H1 (cell line): ENCODE data around the gene PCDHGA7. TPM values are rescaled to one million over a fixed set of nuclear protein-coding genes. Genes with fewer than 3 reads are reported as not detected.

Source experiments
- CTCF ChIA-PET: fragments of 300-600 bp; sonication (Branson Sonifier 250); formaldehyde crosslinking; loops from one replicate; lab custom pipeline; 2021; ENCODE audit not compliant: partially characterized antibody; lab: Charles Lee
- POLR2A ChIA-PET: fragments of 300-600 bp; sonication (Branson Sonifier 250); formaldehyde crosslinking; loops from one replicate; lab custom pipeline; 2021; ENCODE audit warnings: inconsistent platforms; ENCODE audit not compliant: partially characterized antibody; lab: Charles Lee
- DNase-seq, 2 experiments: peaks; one replicate each; pipeline versions ENCODE4 v3.0.0 to v3.0.0-alpha.2; 2010 to 2022; ENCODE audit warnings: low spot score in 2 of 2, low read depth in 1 of 2, mixed read lengths in 1 of 2
- FAIRE-seq: peaks from 2 replicates; lab custom pipeline; 2011; peaks lifted over from hg19 to GRCh38; lab: Jason Lieb, UNC
- H2AFZ ChIP-seq: 2 replicates; pipeline ENCODE4 v1.8.1; 2012; ENCODE audit warnings: low read length, inconsistent platforms
- H2AK5ac ChIP-seq: 2 replicates; pipeline ENCODE4 v1.6.1; 2013; ENCODE audit warnings: low read depth, low read length
- H2BK120ac ChIP-seq: replicated peaks from 2 replicates; pipeline ENCODE3; 2013; ENCODE audit warnings: low read depth, low read length, inconsistent platforms
- H2BK12ac ChIP-seq: 2 replicates; pipeline ENCODE4 v1.6.1; 2013; ENCODE audit warnings: low read depth, low read length
- H2BK15ac ChIP-seq: 2 replicates; pipeline ENCODE4 v1.6.1; 2013; ENCODE audit warnings: low read length
- H2BK20ac ChIP-seq: 2 replicates; pipeline ENCODE4 v1.6.1; 2013; ENCODE audit warnings: low read length
- H2BK5ac ChIP-seq: 2 replicates; pipeline ENCODE4 v1.6.1; 2013; ENCODE audit warnings: low read depth, low read length
- H3K14ac ChIP-seq: 2 replicates; pipeline ENCODE4 v1.6.1; 2013; ENCODE audit warnings: inconsistent platforms; ENCODE audit not compliant: insufficient read length
- H3K18ac ChIP-seq: 2 replicates; pipeline ENCODE4 v1.6.1; 2013; ENCODE audit warnings: low read length; ENCODE audit errors: extremely low read depth
- H3K23ac ChIP-seq: 2 replicates; pipeline ENCODE4 v1.6.1; 2013; ENCODE audit warnings: inconsistent platforms; ENCODE audit not compliant: insufficient read length
- H3K23me2 ChIP-seq: 2 replicates; pipeline ENCODE4 v1.6.1; 2013; ENCODE audit warnings: low read depth, low read length
- H3K27ac ChIP-seq: 2 replicates; pipeline ENCODE4 v1.6.1; 2011; ENCODE audit warnings: low read depth, low read length, inconsistent platforms
- H3K27me3 ChIP-seq, 4 experiments: replicated peaks in 1 of 4; 1 replicate in 1 of 4; 2 replicates in 3 of 4; pipeline versions ENCODE4 v1.6.1 to v1.8.1; 2011 to 2013; ENCODE audit warnings: low read length in 3 of 4, mild to moderate bottlenecking in 3 of 4, inconsistent platforms in 2 of 4, mixed read lengths in 2 of 4, moderate library complexity in 1 of 4; ENCODE audit not compliant: control insufficient read depth in 3 of 4, insufficient read depth in 3 of 4; ENCODE audit errors: extremely low read depth in 1 of 4
- H3K36me3 ChIP-seq, 4 experiments: 2 replicates each; pipeline versions ENCODE4 v1.6.1 to v1.8.1; 2011 to 2013; ENCODE audit warnings: mild to moderate bottlenecking in 4 of 4, low read length in 3 of 4, moderate library complexity in 2 of 4, control low read depth in 1 of 4, inconsistent platforms in 1 of 4; ENCODE audit not compliant: insufficient read depth in 4 of 4, control insufficient read depth in 2 of 4
- H3K4ac ChIP-seq: replicated peaks from 2 replicates; pipeline ENCODE3; 2013; ENCODE audit warnings: low read length, low read depth, mixed read lengths, inconsistent platforms; ENCODE audit not compliant: insufficient read length
- H3K4me1 ChIP-seq, 4 experiments: replicated peaks in 1 of 4; 1 replicate in 1 of 4; 2 replicates in 3 of 4; pipeline versions ENCODE4 v1.6.1 to v1.8.1; 2011 to 2013; ENCODE audit warnings: low read length in 3 of 4, inconsistent platforms in 2 of 4, mixed read lengths in 1 of 4; ENCODE audit not compliant: insufficient read depth in 4 of 4, control insufficient read depth in 3 of 4
- H3K4me2 ChIP-seq, 2 experiments: 2 replicates each; pipeline versions ENCODE4 v1.6.1 to v1.8.1; 2011 to 2013; ENCODE audit warnings: low read depth in 2 of 2, low read length in 2 of 2, control low read depth in 1 of 2, inconsistent platforms in 1 of 2, mild to moderate bottlenecking in 1 of 2; ENCODE audit not compliant: insufficient read depth in 1 of 2
- H3K4me3 ChIP-seq, 4 experiments: fragments of 200-600, 300-600 bp in 1 of 4; sonication (generic), shearing (Covaris generic), sonication (Bioruptor Twin) in 1 of 4; 2 replicates each; pipeline versions ENCODE4 v1.5.1 to v1.8.1; 2011 to 2016; ENCODE audit warnings: low read length in 4 of 4, low read depth in 3 of 4, control low read depth in 2 of 4, inconsistent platforms in 2 of 4, mild to moderate bottlenecking in 2 of 4, mixed read lengths in 1 of 4, moderate library complexity in 1 of 4; ENCODE audit not compliant: insufficient read depth in 2 of 4; ENCODE audit errors: extremely low read depth in 1 of 4
- H3K56ac ChIP-seq: replicated peaks from 2 replicates; pipeline ENCODE3; 2013; ENCODE audit warnings: low read depth, mild to moderate bottlenecking, mixed read lengths, low read length, inconsistent platforms; ENCODE audit not compliant: insufficient read length
- H3K79me1 ChIP-seq: 2 replicates; pipeline ENCODE4 v1.6.1; 2013; ENCODE audit warnings: low read depth, low read length, control low read depth
- H3K79me2 ChIP-seq, 2 experiments: 2 replicates each; pipeline versions ENCODE4 v1.6.1 to v1.8.1; 2012 to 2013; ENCODE audit warnings: low read length in 2 of 2, mild to moderate bottlenecking in 2 of 2, inconsistent platforms in 1 of 2; ENCODE audit not compliant: insufficient read depth in 2 of 2, control insufficient read depth in 1 of 2
- H3K9ac ChIP-seq, 4 experiments: replicated peaks in 1 of 4; 1 replicate in 1 of 4; 2 replicates in 3 of 4; pipeline versions ENCODE4 v1.6.1 to v1.8.1; 2011 to 2013; ENCODE audit warnings: low read depth in 3 of 4, low read length in 3 of 4, control low read depth in 2 of 4, mild to moderate bottlenecking in 2 of 4, moderate library complexity in 2 of 4, inconsistent platforms in 1 of 4; ENCODE audit errors: extremely low read depth in 1 of 4
- H3K9me3 ChIP-seq, 2 experiments: 2 replicates each; pipeline versions ENCODE4 v1.6.1 to v1.8.1; 2012 to 2013; ENCODE audit warnings: mild to moderate bottlenecking in 2 of 2, moderate library complexity in 2 of 2, control low read depth in 1 of 2, inconsistent platforms in 1 of 2, low read depth in 1 of 2, low read length in 1 of 2, mixed read lengths in 1 of 2; ENCODE audit not compliant: insufficient read depth in 2 of 2
- H4K20me1 ChIP-seq, 2 experiments: replicated peaks in 1 of 2; 2 replicates each; pipeline versions ENCODE3 to v1.8.1; 2011 to 2013; ENCODE audit warnings: inconsistent platforms in 2 of 2, low read length in 2 of 2, mild to moderate bottlenecking in 1 of 2; ENCODE audit not compliant: insufficient read depth in 2 of 2, control insufficient read depth in 1 of 2
- H4K5ac ChIP-seq: 2 replicates; pipeline ENCODE4 v1.6.1; 2013; ENCODE audit warnings: low read length, low read depth, mixed read lengths, inconsistent platforms; ENCODE audit not compliant: insufficient read length
- H4K8ac ChIP-seq: 2 replicates; pipeline ENCODE4 v1.8.0; 2013; ENCODE audit warnings: mild to moderate bottlenecking, moderate library complexity, low read length, inconsistent platforms; ENCODE audit not compliant: insufficient read depth; ENCODE audit errors: extremely low read depth
- H4K91ac ChIP-seq: replicated peaks from 2 replicates; pipeline ENCODE3; 2013; ENCODE audit warnings: low read length, mixed read lengths, inconsistent platforms; ENCODE audit not compliant: insufficient read length
- POU5F1 ChIP-seq: IDR thresholded peaks from 2 replicates; pipeline ENCODE4 v1.6.1; 2011; ENCODE audit warnings: low read depth, mild to moderate bottlenecking, low read length, moderate library complexity
- WGBS, 2 experiments: shearing (Covaris generic) in 1 of 2; methylation state at CpG; one replicate each; pipeline versions ENCODE4 v1.1.6 to v1.1.7; 2013 to 2015; ENCODE audit warnings: low lambda C conversion rate in 2 of 2, mixed read lengths in 2 of 2, inconsistent platforms in 1 of 2, low coverage in 1 of 2, missing lambda C conversion rate in 1 of 2; ENCODE audit not compliant: insufficient replicate concordance in 2 of 2, insufficient coverage in 1 of 2, insufficient read length in 1 of 2; ENCODE audit errors: extremely low coverage in 1 of 2, missing lambda C conversion rate in 1 of 2; 5-methylcytosine and 5-hydroxymethylcytosine counted together
- polyA plus RNA-seq, 7 experiments: library from polyadenylated mRNA; depleted of rRNA in 3 of 7; stranded (reverse) in 5 of 7; unstranded in 2 of 7; fragments of >200 nt in 5 of 7; fragments of 200-250 nt in 2 of 7; gene quantifications; 1 replicate in 5 of 7; 2 replicates in 1 of 7; 4 replicates in 1 of 7; pipeline versions ENCODE4 v1.2.1 to v1.2.3, GENCODE V29; 2011 to 2013; ENCODE audit warnings: missing spikeins in 2 of 7, mixed read lengths in 2 of 7
- total RNA-seq: library from RNA; stranded (reverse); fragmentation: NEBNext Ultra II Directional; extraction: Animal tissue kit (Norgen Biotek cat#: 25700); gene quantifications from 2 replicates; pipeline ENCODE4 v1.2.1, GENCODE V29; 2021
- TF ChIP-seq, protein P1 (sequence below): IDR thresholded peaks from 2 replicates; pipeline ENCODE4 v1.6.1; 2012; ENCODE audit warnings: inconsistent platforms

PCDHGA7 gene
- total and polyA plus RNA-seq, 2 of the 8 experiments (the other 6 are each of a cell fraction or from before 2014, with no cell fraction given), result 0.39 to 1.1 TPM

- Histone ChIP-seq H3K27ac (no peak overlapping the region), H3K4me2 (no peak overlapping the region), H3K27me3 (no peaks in the 10 kb centered on the region), H3K9ac (no peak overlapping the region), H3K79me1 (no peaks in the 10 kb centered on the region), H4K5ac (no peak overlapping the region), H3K4me3 (no peak overlapping the region), H4K20me1 (no peaks in the 10 kb centered on the region), H2BK120ac (no peak overlapping the region), H2AK5ac (no peak overlapping the region), H3K4me1 (peaks cover 0 to 5% (median under 1%) of the 10 kb centered on the region in 4 experiments; a peak in 1 of 7 replicates), H3K56ac (no peak overlapping the region)
- no peak for FAIRE-seq
- TF ChIP-seq, protein P1, sequence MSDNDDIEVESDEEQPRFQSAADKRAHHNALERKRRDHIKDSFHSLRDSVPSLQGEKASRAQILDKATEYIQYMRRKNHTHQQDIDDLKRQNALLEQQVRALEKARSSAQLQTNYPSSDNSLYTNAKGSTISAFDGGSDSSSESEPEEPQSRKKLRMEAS, result no peak
- TF ChIP-seq POU5F1, result no peak
- TF ChIP-seq, all 59 proteins: peak for 0
- H3K14ac ChIP-seq, result no peak overlapping the region
- no peak overlapping the region for H2BK5ac ChIP-seq
- H2BK12ac ChIP-seq, result no peak overlapping the region
- H3K79me2 ChIP-seq, result no peaks in the 10 kb centered on the region
- H4K91ac ChIP-seq, result no peak overlapping the region
- ChIA-PET CTCF (interaction anchor here (0.9 to 5.5 kb wide), 15 partner anchors 8 to 476 kb away, joined by 3 to 29 read pairs (median 7); partner anchors contain the start of genes PCDHA12, PCDHB14, PCDHB15 and PCDHGA2), POLR2A (interaction anchor here (2.1 kb wide), 1 partner anchor 23 kb away, joined by 6 read pairs; no protein-coding TSS in a partner anchor)
- no peak overlapping the region for H3K4ac ChIP-seq
- no peak overlapping the region for H2AFZ ChIP-seq
- no peak overlapping the region for H3K23ac ChIP-seq
- WGBS, 2 experiments, result 98% methylated on average over 30 of the region's 36 CpGs; no CpG with 5 or more reads in 1 of the 2 experiments
- no peak overlapping the region for H2BK20ac ChIP-seq
- peaks cover 0 to 13% (median 3%) of the 10 kb centered on the region in 4 experiments; a peak in 4 of 8 replicates for H3K36me3 ChIP-seq
- no peak for DNase-seq
- no peak overlapping the region for H2BK15ac ChIP-seq
- no peak overlapping the region for H4K8ac ChIP-seq
- no peaks in the 10 kb centered on the region for H3K23me2 ChIP-seq
- H3K9me3 ChIP-seq, result peaks cover 33 to 34% of the 10 kb centered on the region in 2 experiments
- H3K18ac ChIP-seq, result no peak overlapping the region
These were observed 31.0 kb upstream of the PCDHGA7 start for GRCh38 chr5:141351591-141351990.
